GM18951 (cell line): ENCODE data around the gene BCO2.
"Not testable (repeated sequence)": the region's sequence is repeated elsewhere in the genome, so short reads cannot be mapped to it uniquely, and the experiment has no call there.

ENCODE experiments used
- POLR2A ChIP-seq: IDR thresholded peaks from 4 replicates; pipeline ENCODE4 v1.6.1; 2011; ENCODE audit warnings: mild to moderate bottlenecking; ENCODE audit not compliant: insufficient read length, insufficient read depth; ENCODE audit errors: extremely low read depth
- in situ Hi-C: fragments of 300-500 bp; cut with MboI; formaldehyde crosslinking; loops from one replicate; pipeline ENCODE4 v1.12.0; 2022; ENCODE audit warnings: low sequenced_read_pairs, mixed read lengths, inconsistent platforms; ENCODE audit not compliant: unreplicated experiment

Gene BCO2

GRCh38 chr11:112160091-112160848 is 15.0 kb upstream of the BCO2 start:
- no peak for TF ChIP-seq POLR2A
- in situ Hi-C loops: no loop called here

GRCh38 chr11:112161012-112161411 is 14.3 kb upstream of the BCO2 start:
- TF ChIP-seq POLR2A: no peak
- in situ Hi-C loops: no loop called here

GRCh38 chr11:112162200-112162599 is 13.1 kb upstream of the BCO2 start:
- in situ Hi-C loops: not testable (repeated sequence)

- in situ Hi-C loops: no loop called here
- no peak for TF ChIP-seq POLR2A
These were observed 12.4 kb upstream of the BCO2 start for GRCh38 chr11:112162761-112163546.

GRCh38 chr11:112163875-112164685 is 11.2 kb upstream of the BCO2 start, which contains the start of gene IL18:
Gene IL18 (minus strand): TSS chr11:112164094. CDS start chr11:112155053, 9,041 bp downstream.
- TF ChIP-seq POLR2A: no peak

GRCh38 chr11:112165049-112165448 is 10.3 kb upstream of the BCO2 start:
- no peak for TF ChIP-seq POLR2A
- in situ Hi-C loops: no loop called here

More at GRCh38 chr11:112163875-112164685, 11.2 kb upstream of the BCO2 start, which contains the start of gene IL18:
- in situ Hi-C loops: no loop called here

- in situ Hi-C loops: no loop called here
- TF ChIP-seq POLR2A: no peak
These were observed 8.8 kb upstream of the BCO2 start for GRCh38 chr11:112166562-112166961.

GRCh38 chr11:112167145-112167544 is 8.2 kb upstream of the BCO2 start, which contains the start of gene TEX12:
Gene TEX12 (plus strand): TSS chr11:112167372. CDS start chr11:112169269, 1,897 bp downstream.
- in situ Hi-C loops: no loop called here
- no peak for TF ChIP-seq POLR2A

GRCh38 chr11:112172362-112172994 is 2.8 kb upstream of the BCO2 start:
- in situ Hi-C loops: no loop called here
- no peak for TF ChIP-seq POLR2A

GRCh38 chr11:112173152-112173551 is 2.2 kb upstream of the BCO2 start:
- in situ Hi-C loops: no loop called here

GRCh38 chr11:112175599-112175952 is 264 bp downstream of the BCO2 start:
- in situ Hi-C loops: no loop called here
- no peak for TF ChIP-seq POLR2A

More at GRCh38 chr11:112173152-112173551, 2.2 kb upstream of the BCO2 start:
- TF ChIP-seq POLR2A: no peak

GRCh38 chr11:112176077-112176476 is 765 bp downstream of the BCO2 start:
- no peak for TF ChIP-seq POLR2A
- in situ Hi-C loops: no loop called here

- in situ Hi-C loops: no loop called here
- TF ChIP-seq POLR2A: no peak
These were observed 2.3 kb downstream of the BCO2 start for GRCh38 chr11:112177589-112177988.
